ENCODE results near the gene CUX1.
A peak's percentile ranks its signal among the peaks of the same experiment; 100 is the strongest.

Gene CUX1

GRCh38 chr7:102260856-102261255 is 443.4 kb downstream of the CUX1 start:
- DNase-seq (ENCODE audit: extremely low spot score, insufficient read length, low read depth): no peak
- FAIRE-seq: no peak

DNA sequence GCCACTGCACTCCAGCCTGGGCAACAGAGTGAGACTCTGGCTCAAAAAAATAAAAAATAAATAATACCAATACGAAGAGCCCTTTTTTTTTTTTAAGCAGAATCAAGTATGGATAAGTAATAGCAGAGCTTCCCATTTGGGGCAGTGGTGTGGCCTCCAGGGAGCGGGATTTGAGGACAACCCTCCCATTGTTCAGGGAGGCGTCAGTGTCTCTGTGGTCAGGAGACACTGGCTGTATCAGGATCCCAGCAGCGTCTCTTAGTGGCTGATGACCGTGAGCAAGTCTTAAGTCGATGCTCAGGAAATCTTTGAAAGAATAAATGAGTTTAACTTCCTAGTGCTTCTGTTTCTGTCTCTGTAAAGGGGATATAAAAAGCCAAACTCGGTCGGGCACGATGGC is 444.0 kb downstream of the CUX1 start:
- no peak for FAIRE-seq
- DNase-seq (ENCODE audit: extremely low spot score, insufficient read length, low read depth): no peak

- no peak for FAIRE-seq
- no peak for DNase-seq (ENCODE audit: extremely low spot score, insufficient read length, low read depth)
Observed at GRCh38 chr7:102262546-102262945, 445.1 kb downstream of the CUX1 start.

DNA sequence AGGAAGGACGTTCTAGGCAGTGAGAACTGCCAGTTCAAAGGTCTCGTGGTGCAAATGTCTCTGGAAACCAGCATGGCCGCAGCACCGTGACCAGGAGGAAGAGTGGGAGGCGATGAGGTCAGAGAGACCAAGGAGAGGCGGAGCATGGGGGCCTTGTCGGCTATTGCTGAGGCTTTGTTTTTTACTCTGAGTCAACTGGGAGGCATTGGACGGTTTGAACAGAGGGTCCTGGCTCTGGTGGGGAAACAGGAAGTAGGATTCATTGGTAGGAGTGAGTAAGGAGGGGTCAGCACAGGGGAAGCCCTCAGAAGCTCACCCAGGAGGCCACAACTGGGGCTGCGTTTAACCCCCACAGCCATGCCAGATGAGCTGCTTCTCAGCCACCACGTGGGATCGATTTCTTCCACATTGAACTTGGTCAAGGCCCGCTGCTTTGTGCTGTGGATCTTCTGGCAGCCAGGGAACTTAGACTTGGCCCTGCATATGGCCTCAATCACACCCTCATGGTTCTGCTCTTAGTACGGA is 447.0 kb downstream of the CUX1 start:
- DNase-seq (ENCODE audit: extremely low spot score, insufficient read length, low read depth): no peak
- FAIRE-seq: no peak

DNA sequence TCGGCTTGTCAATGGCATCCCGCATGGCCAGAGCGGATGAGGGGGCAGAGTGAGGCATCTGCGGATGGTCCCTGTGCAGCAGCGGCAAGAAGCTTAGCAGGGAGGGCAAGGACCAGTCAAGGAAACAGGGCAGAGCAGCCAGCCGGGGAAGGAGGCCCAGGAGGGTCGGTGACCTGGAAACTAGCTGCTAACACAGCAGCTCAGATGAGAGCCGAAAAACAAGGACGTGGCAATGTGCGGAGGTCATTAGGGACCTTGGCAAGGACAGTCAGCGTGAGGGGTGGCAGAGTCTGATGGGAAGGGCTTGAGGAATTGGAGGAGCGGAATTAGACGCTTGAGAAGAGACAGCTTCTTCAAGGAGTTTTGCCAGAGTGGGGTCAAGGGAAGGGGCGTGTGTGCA is 449.1 kb downstream of the CUX1 start:
- FAIRE-seq: no peak
- no peak for DNase-seq (ENCODE audit: extremely low spot score, insufficient read length, low read depth)

DNA sequence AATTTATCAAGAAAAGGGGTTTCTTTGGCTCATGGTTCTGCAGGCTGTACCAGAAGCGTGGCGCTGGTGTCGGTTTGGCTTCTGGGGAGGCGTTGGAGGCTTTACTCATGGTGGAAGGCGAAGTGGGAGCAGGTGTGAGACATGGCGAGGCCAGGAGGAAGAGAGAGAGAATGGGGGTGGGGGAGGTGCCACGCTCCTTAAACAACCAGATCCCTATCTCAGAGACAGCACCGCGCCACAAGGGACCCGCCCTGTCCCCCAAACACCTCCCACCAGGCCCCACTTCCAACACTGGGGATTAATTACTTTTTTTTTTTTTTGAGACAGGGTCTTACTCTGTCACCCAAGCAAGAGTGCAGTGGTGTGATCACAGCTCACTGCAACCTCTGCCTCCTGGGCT is 451.2 kb downstream of the CUX1 start:
- DNase-seq (ENCODE audit: extremely low spot score, insufficient read length, low read depth) (no peak), FAIRE-seq (no peak)

DNA sequence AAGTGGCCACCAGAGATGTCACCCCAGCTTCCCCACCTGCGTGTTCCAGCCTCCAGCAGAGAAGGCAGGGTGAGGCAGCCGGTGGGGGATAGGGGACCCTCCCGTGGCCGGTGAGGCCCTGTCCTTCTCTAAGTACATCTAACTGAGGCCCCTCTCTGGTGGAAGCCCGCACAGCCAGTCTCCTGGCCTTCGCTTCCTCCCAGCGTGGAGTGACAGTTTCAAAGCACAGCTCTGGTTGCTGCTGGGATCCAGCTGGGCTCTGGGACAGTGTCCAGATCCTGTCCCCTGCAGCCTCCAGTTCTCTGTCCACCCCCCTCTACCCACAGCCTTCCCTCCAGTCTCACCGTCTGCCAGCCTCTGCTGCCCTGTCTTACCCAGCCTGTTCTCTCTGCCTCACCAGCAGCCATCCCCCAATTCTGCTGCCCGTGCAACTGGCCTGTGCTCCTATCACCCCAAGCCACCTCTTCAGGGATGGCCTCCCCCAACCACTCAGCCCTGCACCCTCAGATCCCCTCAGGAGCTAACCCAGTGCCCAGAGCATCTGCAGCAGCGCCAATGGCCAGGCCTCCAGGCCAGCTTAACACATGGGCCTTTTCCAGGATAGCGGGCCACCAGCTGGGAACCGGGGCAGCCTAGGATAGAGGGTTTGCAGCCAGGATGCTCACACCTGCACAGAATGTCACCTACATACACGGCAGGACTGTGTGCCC is 452.9 kb downstream of the CUX1 start:
- DNase-seq (ENCODE audit: extremely low spot score, insufficient read length, low read depth): no peak
- no peak for FAIRE-seq

GRCh38 chr7:102271158-102271798 is 453.9 kb downstream of the CUX1 start:
- FAIRE-seq: no peak
- DNase-seq (ENCODE audit: extremely low spot score, insufficient read length, low read depth): no peak

DNA sequence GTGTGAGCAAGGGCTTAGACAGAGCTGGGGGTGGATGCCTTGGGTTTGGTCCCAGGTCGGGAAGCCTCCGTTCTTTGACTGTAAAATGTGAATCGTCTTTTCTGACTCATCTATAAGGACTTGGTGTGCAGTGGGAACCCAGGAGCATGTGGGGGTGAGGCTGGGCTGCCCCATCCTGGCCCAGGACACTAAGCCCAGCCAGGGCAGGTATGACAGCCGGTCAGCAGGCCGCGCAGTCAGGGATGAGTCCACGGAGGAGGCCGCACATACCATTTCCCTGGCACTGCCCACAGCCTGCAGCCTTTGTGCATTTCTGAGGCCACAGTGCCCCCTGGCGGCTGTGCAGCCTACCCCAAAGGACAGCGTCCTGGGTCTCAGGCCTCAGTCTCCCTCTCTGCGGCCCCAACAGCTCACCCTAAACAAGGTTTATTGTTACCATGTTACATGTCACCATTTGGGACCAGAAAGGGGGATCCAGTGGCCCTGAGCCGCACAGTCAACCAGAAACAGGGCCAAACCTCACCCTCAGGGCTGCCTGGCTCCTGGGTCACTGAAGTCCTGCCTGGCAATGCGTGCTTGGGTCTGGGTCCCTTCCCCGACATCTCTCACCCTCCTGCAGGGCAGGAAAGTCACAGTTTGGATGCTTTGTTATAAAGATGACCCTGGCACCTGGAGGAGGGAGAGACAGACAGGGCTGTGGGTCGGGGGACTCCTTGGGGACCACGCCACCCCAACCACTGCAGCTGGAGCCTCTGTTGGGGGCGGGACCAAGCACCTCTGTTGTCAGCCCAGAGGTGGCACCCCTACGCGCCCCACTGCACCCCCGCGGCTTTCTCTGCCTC is 454.9 kb downstream of the CUX1 start:
- FAIRE-seq: peak; percentile 76
- DNase-seq (ENCODE audit: extremely low spot score, insufficient read length, low read depth): peak; percentile 72

GRCh38 chr7:102272917-102273748 is 455.7 kb downstream of the CUX1 start:
- FAIRE-seq (no peak), DNase-seq (ENCODE audit: extremely low spot score, insufficient read length, low read depth) (no peak)

DNA sequence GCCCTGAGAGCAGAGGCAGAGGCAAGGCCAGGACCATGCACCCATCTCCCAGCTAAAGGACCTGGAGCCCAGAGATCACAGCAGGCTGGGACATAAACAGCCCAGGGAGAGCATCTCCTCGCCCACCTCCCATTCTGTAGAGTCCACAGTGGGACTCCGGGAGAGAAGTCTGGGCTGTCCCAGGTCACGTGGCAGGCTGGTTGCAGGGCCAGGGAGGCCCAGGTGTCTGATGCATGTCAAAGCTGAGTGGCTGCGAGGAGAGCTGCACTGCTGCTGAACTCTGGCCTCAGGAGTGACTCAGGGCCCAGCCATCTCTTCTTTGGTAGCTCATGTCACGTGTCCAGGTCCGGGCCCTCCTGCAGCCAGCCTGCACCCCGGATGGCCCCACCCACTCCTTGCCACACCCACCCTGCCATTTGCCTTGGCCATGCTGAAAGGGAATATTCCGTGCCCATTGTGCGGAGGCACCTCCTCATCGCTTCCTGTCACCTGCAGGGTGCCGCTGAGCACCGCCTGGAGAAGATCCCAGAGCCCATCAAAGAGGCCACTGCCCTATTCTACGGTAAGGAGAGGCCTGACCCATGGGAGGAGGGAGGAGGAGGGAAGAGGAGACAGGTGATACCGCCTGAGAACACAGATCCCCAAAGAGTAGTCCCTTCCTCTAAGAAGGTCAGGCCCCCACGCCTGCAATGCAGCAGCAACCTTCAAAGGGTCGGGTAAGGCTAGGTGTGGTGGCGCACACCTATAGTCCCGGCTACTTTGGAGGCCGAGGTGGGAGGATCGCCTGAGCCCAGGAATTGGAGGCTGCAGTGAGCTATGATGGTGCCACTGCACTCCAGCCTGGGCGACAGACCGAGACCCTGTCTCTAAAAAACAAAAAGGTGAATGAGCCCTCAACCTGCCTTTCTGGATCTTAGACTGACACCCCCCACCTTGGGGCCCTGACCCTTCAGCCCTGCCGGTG is 456.6 kb downstream of the CUX1 start:
- DNase-seq (ENCODE audit: extremely low spot score, insufficient read length, low read depth) (no peak), FAIRE-seq (no peak)

DNA sequence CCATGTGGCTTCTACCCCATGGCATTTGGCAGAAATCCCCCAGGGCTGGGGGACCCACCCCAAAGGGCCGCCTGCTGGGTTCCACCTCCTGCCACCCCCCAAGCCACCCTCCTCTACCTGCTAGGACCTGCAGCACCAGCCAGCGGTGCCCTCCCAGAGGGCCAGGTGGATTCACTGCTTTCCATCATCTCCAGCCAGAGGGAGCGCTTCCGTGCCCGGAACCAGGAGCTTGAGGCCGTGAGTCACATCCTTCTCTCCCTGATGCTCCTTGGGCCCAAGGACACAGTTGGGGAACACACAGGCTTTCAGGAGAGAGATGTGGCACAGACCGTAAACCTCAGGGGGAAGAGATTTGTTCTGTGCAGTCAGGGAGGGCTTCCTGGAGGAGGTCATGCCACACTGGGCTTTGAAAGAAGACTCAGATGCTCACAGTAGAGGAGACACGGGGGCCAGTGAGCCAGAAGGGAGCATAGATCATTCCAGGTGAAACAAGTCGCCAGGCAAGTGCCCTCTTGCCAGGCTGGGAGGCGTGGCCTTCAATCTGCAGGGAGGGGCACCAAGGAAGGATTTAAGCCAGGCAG is 457.8 kb downstream of the CUX1 start:
- FAIRE-seq (no peak), DNase-seq (ENCODE audit: extremely low spot score, insufficient read length, low read depth) (no peak)

- FAIRE-seq (no peak), DNase-seq (ENCODE audit: extremely low spot score, insufficient read length, low read depth) (no peak)
Observed at GRCh38 chr7:102277901-102278300, 460.5 kb downstream of the CUX1 start.

DNA sequence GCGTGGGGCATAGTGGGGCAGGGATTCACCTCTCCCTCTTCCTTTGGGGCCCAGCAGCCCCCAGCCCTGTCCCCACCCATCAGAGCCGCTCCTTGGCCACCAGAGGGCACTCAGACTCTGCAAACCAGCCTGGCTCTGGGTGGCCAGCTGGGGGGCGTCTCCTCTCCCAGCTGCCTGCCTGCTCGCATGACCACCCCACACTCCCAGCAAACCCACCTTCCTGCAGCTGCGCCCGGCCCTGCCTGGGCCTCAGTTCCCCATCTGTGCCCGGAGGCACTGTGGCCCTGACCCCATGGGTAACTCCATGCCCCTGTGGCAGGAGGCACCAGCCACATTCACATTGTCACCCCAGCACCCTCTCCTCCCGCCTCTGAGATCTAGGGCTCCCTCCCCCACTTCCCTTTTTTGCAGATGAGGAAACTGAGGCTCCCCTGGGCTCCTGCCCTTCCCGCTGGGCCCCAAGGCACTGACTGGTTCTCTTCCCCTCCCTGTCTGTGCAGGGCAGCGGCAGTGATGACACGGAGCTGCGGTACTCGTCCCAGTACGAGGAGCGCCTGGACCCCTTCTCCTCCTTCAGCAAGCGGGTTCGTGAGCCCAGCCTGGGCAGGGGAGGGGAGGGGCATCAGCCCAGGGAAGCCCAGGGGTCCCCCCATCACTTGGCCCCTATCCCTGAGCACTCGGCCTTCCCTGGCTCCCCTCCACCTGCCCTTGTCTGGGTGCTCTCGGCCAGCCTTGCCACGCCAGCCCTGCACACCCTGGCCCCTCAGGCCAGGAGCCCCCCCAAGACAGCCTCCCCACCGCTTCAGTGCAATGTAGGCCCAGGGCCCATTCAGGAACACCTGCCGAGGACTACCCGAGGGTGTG is 462.3 kb downstream of the CUX1 start:
- DNase-seq (ENCODE audit: extremely low spot score, insufficient read length, low read depth): peak; percentile 60
- FAIRE-seq: peak; percentile 75

DNA sequence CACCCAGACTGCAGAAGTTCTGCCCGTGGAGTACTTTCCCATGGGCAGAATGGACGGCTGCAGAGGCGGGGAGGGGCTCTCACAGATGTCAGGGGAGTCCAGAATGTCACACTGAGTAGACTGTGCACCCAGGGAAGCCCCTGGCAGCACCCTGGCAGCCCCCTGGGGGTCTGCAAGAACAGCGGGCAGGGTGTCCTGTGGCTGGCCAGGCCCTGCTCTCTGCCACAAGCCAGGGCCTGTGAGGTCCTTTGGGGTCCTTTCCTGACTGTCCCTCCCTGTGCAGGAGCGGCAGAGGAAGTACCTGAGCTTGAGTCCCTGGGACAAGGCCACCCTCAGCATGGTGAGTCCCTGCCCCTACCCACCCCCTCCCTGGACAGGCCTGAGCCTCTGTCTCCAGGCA is 463.1 kb downstream of the CUX1 start:
- FAIRE-seq (no peak), DNase-seq (ENCODE audit: extremely low spot score, insufficient read length, low read depth) (no peak)

GRCh38 chr7:102281785-102282184 is 464.4 kb downstream of the CUX1 start:
- FAIRE-seq (no peak), DNase-seq (ENCODE audit: extremely low spot score, insufficient read length, low read depth) (no peak)

DNA sequence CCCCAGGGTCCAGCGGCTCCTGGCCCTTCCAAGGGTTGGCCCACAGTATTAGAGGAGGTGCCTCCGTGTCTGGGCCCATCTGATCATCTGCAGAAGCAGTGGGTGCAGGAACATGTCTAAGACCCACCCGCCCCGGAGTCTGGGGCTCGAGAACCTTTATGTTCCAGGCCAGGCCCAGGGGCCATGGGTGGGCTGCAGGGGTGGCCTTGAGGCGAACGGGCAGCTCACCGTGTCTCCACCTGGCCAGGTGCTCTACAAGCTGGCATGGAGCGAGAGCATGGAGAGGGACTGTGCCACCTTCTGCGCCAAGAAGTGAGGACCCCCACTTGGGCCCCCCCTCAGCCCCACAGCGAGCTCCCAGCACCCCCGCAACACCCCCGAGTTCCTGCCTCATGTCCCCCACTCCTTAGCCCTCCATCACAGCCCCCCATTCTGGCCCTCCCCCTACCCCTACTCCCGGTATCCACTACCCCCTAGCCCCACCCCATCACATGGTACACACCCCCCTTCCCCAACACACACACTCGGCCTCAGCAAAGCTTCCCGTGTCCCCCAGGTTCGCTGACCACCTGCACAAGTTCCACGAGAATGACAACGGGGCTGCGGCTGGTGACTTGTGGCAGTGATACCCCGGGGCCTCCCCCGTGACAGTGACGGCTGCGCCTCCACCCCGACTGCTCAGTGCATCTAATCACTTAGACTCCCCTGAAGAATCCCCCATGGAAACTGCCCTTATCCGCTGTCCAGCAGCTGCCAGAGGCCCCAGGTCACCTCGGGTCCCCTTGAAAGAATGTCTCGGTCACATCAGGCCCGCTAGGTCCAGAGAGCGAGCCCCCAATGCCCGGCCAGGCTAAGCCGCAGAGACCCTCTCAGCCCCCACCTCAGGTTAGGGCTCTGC is 465.3 kb downstream of the CUX1 start:
- DNase-seq (ENCODE audit: extremely low spot score, insufficient read length, low read depth) (no peak), FAIRE-seq (no peak)

Measured in GM18507 (cell line).